HS-27A (cell line): Measurements from ENCODE around the gene CACNA2D3.
"Not testable (repeated sequence)": the region's sequence is repeated elsewhere in the genome, so short reads cannot be mapped to it uniquely, and the experiment has no call there.

Experiments used
- DNase-seq: peaks from one replicate; pipeline ENCODE4 v3.0.0-alpha.2; 2012; ENCODE audit warnings: low read depth, missing footprints

CACNA2D3 gene

DNA sequence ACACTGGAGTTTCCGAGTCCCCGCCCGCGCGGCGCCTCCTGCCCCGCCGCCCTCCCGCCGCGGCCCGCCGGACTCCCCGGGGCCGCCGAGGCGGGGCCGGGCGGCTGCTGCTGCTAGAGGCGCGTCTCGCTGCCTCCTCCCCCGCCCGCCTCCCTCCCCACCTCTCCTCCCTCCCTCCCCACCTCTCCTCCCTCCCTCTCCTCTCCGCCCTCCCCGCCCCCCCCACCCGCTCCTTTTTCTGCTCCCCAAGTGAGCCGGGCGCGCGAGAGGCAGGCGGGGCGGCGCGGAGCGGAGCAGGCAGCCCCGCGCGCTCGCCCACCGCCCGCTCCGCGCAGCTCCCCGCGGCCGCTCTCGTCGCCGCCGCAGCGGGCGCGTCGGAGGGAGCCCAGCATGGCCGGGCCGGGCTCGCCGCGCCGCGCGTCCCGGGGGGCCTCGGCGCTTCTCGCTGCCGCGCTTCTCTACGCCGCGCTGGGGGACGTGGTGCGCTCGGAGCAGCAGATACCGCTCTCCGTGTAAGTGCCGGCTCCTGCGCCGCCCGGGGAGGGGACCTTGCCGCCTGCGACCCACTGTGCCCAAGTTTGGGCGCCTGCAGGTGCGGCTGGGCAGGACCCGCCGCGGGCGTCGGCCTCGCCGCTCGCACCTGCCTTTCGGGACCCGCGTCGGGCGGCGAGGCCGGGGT is at the start of gene CACNA2D3:
Gene CACNA2D3 (plus strand): TSS at position 229 of the 679 bp plus-strand sequence.
- DNase-seq: no peak

DNA sequence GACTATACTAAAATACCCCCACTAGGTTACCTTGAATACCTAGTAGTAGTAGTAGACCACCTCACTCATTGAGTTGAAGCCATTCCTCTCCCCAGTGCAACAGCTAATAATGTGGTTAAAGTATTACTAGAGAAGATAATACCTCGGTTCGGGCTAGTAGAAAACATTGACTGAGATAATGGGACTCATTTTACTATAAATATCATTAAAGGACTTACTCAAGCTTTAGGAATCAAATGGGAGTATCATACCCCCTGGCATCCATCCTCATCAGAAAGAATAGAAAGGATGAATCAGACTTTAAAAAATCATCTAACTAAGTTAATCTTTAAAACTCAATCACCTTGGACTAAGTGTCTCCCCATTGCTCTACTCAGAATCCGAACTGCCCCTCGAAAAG is 49.0 kb upstream of the CACNA2D3 start:
- no peak for DNase-seq

DNA sequence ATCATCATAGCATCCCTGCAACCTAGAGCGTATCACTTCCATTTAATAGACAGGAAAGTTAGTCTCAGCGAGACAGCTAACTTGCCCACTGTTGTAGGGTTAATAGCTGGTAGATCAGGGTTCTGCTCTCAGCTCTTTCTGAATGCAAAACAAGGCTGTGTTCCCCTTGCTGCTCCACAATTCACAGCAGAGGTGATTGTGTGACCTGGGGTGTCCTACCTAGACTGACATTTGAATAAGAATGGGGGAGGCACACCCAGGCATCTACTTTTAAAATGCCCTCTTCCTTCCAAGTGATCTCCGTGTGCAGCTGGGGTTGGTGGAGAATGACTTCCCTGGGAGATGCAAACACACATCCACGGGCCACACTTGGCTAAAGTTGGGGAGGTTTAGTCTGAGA is 43.0 kb upstream of the CACNA2D3 start:
- no peak for DNase-seq

DNA sequence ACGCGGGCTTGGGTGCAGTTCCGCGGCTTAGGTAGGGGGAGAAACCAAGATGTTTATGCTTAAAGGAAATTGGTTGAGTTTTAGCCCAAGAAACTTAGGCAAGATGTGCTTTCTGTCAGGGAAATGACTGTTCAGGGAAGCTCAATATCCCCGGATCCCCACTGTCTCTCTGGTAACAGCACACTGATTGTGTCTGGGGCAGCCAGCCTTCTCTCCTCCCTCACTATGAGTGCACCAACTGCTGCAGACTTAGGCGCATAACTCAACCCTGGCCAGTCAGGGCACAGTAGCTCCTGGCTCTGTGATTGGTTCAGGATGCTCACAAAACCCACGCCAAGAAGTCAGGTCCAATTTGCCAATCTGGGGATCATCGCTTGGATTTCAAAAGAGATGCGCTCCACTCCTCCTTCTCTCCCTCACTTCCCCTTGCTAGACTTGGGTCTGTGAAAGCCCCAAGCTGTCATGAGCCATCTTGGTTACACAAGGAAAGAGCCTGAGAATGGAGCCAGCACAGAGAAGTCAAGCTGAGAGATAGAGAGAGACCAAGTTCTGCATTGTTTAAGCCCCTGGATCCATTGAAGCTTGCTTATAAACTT is 42.5 kb upstream of the CACNA2D3 start:
- no peak for DNase-seq

DNA sequence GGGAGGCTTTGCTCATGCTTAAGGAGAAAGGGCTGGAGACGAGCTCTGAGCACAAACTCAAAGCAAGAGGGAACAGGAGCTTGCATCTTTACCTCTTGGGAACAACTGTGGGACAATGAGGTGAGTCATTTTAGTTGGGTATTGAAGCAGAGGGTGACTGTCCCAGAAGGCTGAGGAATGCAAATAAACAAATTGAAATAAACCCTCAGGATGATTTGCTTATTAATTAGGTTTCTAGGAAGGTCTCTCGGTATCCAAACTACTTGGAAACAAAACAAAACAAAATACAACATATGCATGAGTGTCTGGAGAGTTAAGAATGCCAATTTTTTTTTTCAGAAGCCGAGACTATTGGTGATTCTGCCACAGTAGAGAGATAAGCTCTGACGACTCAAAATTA is 38.4 kb upstream of the CACNA2D3 start:
- DNase-seq: no peak

DNA sequence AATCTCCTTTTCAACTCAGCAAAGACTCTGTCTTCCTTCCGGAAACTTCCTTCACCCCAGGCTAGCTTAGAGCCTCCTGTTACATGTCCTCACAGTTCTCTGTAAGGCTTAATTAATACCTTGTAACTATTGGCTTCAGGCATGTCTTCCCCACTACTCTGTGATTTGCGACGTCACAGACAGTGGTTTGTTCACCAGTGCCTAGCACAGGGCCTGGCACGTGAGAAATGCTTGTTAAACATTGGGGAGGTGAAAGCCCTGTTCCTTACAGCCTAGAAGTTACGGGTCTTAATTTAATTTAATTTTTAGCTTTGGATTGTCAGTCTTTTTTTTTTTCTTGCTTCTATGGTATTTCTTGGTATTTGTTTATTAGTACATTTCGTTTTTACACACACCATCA is 36.4 kb upstream of the CACNA2D3 start:
- DNase-seq: no peak

DNA sequence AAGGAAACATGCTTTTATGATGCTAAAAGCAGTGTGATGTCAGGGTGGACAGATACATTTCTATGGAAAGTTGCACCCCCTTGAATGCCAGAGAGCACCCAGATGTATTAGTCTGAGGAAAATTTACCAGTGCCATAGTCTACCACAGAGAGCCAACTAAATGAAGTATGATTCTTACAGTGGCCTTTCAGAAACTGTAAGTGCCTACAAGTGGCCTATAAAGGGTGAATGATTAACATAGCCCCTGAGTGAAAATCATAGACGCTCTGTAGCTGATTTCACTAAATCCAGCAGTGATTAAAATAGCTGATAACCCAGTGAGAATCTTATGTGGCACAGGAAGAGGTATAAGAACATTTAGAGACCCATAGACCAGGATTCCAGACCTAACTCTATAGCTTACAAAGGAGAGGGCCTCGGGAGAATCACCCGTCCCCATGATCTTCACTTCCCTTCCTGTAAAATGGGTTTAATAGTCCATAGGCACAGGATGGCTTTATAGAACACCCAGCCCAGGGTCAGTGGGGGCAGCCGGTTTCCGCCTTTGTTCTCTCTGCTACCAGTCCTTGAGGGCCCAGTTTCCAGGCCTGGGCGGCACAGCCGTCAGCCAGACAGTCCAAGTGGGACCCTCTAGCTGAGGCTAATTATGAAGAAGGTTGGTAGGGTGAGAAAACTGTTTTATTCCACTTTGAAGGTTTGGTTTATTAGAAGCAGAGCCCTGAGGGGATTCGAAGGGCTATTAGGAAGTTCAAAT is 35.5 kb upstream of the CACNA2D3 start:
- no peak for DNase-seq

DNA sequence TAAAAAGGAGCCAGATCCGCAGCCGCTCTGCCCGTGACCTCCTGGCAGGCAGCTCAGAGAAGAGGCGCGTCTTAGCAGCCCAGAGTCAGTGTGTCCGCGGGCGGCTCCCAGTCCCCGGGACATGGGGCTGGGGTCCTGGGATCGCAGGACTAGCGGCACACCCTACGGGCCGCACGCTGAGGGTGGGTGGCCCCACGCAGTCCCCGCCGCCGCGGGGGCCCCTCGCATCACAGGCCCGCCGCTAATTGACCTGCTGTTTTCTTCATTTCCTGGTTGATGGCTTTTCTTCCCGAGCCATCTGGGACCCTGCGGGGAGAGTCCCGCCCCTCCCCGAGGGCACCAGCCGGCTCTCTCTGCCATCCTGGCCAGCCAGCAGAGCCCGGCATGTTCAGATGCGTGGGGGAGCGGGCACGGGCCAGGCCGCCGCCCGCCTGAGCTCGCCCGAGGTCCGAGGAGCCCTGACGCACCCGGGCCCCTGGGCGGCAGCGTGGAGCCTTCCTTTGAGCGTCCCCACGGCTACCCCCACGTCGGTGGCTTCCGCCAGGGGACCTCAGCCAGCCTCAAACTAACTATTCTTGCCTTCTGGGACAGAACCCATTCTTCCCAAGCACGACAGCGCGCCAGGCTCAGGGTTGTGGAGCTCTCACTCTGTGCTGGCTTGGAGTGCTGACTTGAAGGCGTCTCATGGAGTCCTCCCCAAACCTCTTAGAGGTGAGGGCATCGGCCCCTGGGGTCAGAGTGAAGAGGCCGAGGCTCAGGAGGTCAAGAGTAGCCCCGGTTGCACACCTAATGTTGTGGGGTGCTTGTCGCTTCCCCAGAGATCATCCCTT is 34.6 kb upstream of the CACNA2D3 start:
- DNase-seq: no peak

DNA sequence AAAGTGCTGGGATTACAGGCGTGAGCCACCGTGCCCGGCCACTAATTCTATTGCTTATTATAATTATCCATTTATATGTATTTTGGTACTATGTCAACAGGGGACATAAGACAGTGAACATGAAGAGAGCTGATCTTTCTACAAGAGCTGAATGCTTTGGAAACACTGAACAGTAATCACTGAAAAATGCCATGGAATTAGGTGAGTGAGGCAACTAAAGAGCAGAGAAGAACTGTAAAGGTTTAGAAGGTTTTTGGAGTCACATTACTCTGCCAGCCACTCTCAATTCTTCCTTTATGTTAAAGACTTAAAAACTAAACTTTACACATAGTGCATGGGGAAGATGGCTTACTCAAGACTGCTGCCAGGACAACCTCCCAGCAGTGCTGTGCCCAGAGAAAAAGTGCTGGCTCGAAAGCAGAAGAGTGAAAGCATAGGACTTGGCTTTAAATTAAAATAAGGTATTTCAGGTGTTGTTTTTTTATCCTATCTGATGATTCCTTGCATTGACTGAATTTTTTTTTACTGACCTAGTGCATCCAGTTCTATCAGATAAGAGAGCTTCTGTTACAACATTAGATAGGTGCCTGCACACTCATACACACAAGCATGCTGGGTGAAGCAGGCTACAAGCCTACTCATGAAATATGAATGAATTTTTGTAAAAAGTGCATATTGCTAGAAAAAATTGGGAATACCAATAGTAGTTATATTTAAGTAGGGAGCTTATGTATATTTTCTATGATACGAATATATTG is 28.7 kb upstream of the CACNA2D3 start:
- no peak for DNase-seq

DNA sequence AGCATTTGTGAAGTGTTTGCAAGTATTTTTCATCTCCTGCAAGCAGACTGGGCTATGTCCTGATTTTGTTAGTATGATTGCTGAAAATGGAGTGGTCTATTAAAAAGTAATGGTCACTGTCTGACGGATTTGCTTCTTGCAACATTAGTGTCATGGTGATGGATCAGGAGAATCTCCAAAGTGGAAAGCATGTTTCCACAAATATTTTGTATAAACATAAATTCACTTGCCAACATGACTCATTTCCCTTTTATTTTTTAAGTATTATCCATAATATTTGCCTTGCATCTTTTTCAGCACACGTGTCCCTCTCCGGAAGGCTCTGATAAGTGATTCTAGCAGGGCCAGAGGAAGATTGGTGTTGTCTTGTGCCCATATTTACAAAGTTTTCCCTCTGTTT is 27.4 kb upstream of the CACNA2D3 start:
- DNase-seq: no peak

DNA sequence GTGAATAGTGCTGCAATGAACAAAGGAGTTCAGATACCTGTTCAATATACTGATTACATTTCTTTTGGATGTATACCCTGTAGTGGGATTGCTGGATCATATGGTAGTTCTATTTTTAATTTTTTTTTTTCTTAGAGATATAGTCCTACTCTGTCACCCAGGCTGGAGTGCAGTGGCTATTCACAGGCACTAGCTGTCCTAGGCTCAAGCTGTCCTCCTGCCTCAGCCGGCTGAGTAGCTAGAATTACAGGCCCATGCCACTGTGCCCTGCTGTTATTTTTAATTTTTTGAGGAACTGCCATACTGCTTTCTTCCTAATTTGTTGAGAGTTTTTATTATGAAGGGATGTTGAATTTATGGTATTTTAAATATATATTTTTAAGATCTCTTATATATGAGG is 23.0 kb upstream of the CACNA2D3 start:
- DNase-seq: no peak

DNA sequence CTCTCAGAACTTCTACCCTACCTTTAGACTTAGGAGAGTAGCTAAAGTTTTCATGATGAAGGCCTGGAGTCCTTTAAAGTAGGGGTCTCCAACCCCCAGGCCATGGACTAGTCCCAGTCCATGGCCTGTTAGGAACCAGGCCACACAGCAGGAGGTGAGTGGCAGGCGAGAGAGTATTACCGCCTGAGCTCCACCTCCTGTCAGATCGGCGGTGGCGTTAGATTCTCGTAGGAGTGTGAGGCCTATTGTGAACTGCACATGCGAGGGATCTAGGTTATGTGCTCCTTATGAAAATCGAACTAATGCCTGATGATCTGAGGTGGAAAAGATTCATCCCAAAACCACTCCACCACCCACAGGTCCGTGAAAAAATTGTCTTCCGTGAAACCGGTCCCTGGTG is 18.3 kb upstream of the CACNA2D3 start:
- no peak for DNase-seq

DNA sequence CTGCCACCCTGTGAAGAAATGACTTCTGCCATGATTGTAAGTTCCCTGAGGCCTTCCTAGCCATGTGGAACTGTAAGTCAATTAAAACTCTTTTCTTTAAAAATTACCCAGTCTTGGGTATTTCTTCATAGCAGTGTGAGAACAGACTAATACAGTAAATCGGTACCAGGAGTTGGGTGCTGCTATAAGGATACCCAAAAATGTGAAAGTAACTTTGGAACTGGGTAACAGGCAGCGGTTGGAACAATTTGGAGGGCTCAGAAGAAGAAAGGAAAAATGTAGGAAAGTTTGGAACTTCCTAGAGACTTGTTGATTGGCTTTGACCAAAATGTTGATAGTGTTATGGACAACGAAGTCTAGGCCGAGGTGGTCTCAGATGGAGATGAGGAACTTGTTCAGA is 6.2 kb upstream of the CACNA2D3 start:
- DNase-seq: not testable (repeated sequence)

DNA sequence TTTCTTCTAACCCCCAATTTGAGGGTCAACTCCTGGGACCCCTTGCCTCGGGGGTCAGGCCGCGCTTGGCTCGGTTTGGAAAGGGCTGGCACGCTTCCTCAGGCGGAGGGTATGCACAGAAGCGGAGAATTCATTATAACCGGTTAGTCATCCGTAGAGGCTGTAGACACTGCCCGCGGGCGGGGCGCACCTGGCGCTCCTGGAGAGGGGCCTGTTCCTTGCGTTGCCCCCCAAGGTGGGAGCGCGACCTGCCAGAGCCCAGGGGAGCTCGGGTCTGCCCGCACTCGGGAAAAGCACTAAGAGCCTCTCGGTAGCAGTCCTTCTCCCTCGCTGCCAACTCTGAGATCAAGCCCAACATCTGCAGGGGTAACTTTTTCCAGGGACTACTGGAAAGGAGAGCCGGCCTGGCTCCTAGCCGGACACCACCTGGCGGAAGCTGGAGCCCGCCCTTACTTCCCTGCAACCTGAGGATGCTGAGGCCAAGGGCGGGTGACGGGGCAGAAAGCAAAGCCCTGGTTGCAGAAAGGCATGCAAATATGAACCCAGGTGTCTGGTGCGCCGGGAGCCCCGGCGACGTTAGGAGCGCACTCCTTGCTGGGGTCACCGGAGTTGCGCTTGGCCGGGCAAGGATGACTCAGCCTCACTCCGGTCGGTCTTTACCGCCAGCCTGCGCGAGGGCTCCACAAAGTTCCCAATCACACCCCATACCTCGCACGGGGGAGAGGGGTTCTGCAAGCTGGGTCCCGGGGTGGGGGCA is 1.5 kb upstream of the CACNA2D3 start:
- DNase-seq: no peak

DNA sequence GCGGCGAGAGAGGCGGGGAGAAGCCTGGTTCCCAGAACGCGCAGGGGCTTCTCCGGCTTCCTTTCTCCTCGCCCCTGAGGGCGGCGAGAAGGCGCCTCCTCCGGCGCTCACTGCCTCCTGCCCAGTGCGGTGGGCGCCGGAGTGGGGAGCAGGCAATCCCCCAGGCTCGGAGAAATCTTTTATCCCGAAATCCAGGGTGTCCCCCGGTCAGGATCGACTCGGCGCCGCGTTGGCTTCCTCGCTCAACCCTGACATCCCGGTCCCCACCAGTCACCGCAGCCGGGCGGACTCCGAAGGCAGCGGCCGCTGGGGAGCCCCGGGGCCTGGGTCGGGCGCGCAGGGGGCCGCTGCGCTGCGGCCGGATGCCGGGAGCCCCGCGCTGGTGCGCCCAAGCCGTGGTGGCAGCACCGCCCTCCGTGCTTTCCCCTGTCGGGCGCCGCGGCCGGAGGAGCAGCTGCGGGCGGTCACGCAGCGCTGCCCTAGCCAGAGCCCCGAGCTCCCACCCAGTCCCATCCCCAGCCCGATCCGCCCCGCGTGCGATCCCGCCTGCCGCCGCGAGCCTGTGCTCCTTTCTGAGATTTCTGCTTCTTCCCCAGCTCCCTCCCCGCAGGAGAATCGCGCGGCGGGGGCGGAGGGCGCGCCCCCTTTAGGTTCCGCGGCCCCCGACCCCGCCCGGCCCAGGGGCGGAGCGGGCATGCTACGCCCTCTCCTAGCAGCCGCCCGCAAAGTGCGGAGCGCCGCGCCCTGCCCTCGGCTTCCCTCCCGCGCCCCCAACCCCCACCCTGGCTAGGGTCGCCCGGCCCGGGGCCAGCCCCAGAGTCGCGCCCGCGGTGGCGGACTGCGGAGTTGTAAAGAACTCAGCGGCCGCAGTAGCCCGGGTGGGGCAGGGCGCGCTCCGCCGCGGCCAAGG is 683 bp upstream of the CACNA2D3 start:
- no peak for DNase-seq

DNA sequence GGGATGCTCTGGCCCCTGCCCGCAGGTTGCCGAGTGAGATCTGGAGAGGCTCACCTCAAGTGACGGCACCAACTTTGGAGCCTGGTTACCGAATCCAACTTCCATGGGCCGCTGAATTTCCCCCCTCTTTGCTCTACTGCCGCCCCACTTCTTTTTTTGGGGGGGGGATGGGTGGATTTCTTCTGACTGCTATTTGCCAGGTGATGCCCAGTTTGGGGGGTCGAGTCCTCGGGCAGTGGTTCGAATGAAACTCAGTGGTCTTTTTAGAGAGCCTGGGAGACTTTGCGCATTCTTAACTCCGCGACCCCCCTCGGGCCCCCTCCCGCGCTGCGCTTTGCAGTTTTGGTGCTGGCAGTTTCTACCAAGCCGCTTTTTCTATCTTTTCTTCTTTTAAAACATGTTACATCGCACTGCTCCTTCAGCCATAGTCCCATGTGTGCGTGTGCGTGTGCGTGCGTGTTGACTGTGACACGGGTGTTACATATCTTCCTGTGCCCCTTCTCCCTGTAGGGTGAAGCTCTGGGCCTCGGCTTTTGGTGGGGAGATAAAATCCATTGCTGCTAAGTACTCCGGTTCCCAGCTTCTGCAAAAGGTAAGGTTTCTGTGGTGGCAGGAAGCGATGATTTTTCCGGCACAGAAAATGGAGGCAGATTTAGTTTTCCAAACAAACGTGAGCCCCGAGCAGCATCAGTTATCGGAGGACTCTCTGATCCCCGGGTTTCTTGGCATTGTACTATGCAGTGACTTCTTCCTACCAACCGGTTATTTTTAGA is 837 bp downstream of the CACNA2D3 start:
- DNase-seq: no peak

DNA sequence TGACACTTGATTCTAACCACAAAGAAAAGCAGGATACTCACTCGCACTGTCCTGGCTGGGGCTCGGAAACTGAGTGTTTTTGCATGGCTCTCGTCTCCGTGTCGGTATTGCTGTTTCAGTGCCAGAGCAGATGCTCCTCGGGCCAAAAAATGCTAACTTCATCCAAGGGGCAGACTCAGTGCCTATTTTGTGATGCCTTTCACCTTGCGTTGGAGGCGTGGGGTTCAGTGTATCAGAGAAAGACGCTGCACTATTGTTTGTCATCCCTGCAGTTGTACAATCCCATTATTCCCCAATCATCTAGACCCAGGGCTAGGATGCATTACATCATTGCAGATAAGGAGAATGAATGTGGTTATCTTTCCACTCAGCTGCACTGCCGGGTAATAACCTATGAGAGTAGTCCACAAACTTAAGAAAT is 1.4 kb downstream of the CACNA2D3 start:
- no peak for DNase-seq

DNA sequence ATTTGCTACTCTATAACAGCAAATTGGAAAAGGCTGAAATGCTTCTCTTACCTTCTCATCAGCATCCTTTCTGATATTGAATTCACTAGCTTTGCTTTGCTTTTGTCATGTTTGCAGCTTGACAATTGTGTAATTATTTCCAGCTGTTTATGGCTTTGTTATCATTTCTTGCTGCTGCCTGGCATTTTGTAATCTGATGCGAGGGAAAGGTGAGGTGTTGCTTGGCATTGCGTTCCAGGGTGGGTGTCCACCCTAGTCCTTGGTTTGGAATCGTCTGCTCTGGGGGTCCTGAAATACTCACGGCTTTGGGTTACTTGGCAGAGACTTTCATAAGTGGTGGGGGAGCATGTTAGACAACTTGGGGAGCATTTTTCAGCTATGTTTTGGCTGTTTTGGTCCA is 2.9 kb downstream of the CACNA2D3 start:
- DNase-seq: no peak

DNA sequence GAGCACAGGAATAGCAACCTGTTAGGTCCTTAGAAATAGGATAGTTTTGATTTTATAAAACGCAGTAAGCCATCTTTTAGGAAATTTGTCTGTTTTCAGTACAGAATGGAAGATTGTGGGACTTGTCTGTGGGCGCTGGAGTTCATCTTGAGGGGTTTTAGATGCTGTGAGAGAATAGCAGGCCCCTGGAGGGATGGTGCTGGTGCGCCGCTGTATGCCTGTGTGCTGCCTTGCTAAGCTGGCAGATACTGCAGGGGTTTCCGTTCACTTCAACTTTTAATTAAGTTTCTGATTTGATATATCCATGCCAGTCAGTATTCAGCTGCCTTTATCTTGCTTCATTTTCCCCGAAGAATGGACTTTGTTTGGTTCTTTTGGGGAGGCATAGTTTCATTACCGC is 4.2 kb downstream of the CACNA2D3 start:
- DNase-seq: no peak
